HG03520 (cell line): ENCODE results near the gene RPL22.

Experiments used
- ATAC-seq: cut with Tn5 transposase; IDR thresholded peaks from one replicate; pipeline ENCODE4 v1.9.1; 2021; ENCODE audit warnings: mild to moderate bottlenecking, moderate library complexity; ENCODE audit not compliant: unreplicated experiment

The RPL22 gene

GRCh38 chr1:6199298-6200187 lies at the start of gene RPL22:
Gene RPL22, minus strand, starts transcription at chr1:6199595. Its CDS starts 22 bp downstream, at chr1:6199573.
- ATAC-seq: peak; percentile 95

- no peak for ATAC-seq
Observed at GRCh38 chr1:6248161-6248776, 48.9 kb upstream of the RPL22 start.

GRCh38 chr1:6247651-6248050 lies 48.3 kb upstream of the RPL22 start:
- no peak for ATAC-seq

GRCh38 chr1:6246497-6247467 lies 47.4 kb upstream of the RPL22 start:
- ATAC-seq: peak; percentile 41

GRCh38 chr1:6245869-6246496 lies 46.6 kb upstream of the RPL22 start:
- ATAC-seq: no peak

GRCh38 chr1:6245086-6245868 lies 45.9 kb upstream of the RPL22 start:
- ATAC-seq: no peak

GRCh38 chr1:6244401-6245049 lies 45.1 kb upstream of the RPL22 start:
- ATAC-seq: no peak

GRCh38 chr1:6243993-6244392 lies 44.6 kb upstream of the RPL22 start, which contains the start of gene HES3:
Gene HES3, plus strand, starts transcription at chr1:6244179. Its CDS starts 187 bp downstream, at chr1:6244366.
- no peak for ATAC-seq

- ATAC-seq: no peak
Observed at GRCh38 chr1:6243053-6243834, 43.8 kb upstream of the RPL22 start.

GRCh38 chr1:6241887-6242740 lies 42.7 kb upstream of the RPL22 start:
- ATAC-seq: no peak

- ATAC-seq: no peak
Observed at GRCh38 chr1:6241107-6241886, 41.9 kb upstream of the RPL22 start.

GRCh38 chr1:6239950-6240768 lies 40.8 kb upstream of the RPL22 start:
- no peak for ATAC-seq

GRCh38 chr1:6239213-6239752 lies 39.9 kb upstream of the RPL22 start:
- ATAC-seq: no peak

- ATAC-seq: no peak
Observed at GRCh38 chr1:6237093-6237492, 37.7 kb upstream of the RPL22 start.

- peak; percentile 5 for ATAC-seq
Observed at GRCh38 chr1:6235296-6235677, 35.9 kb upstream of the RPL22 start.
